ENCODE data around the gene NAV2.
"Not testable (repeated sequence)": the region's sequence is repeated elsewhere in the genome, so short reads cannot be mapped to it uniquely, and the experiment has no call there.

Gene NAV2

DNA sequence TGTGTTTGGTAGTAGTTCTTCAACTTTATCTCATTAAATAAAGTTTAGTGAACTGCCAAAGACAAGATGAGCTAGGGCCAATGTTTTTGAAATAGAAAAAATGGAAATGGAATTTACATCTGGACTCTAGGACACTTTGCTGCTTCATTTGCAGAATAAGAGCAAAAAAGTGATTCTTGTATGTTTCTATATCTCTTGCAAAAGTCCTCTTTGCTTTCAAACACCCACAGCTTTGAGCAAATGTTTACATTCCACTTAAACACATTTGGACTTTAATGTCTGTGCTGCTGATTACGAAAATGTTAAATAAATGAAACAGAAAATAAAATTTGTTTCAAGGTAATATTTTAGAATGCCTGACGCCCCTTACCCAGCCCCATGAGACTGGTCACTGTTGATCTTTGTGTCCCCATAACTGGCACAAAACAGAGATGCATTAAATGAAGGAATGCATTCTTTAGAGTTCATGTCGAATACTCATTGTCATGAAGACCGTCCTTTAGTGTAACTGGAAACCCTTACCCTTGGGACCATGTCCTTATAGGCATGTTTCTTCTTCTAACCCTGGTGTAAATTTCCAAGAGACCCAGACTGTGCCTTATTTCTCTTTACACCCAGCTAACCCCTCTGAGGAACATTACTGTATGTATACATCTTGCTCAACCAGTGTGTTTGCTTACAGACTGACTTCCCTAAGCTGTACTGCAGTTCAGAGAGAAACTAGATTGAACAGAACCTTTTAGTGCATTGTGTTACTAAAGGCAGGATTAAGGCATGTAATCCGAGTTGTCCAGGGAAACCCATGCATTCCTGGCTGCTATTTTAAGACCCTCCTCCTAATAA lies 199.7 kb downstream of the NAV2 start:
- DNase-seq = no peak

DNA sequence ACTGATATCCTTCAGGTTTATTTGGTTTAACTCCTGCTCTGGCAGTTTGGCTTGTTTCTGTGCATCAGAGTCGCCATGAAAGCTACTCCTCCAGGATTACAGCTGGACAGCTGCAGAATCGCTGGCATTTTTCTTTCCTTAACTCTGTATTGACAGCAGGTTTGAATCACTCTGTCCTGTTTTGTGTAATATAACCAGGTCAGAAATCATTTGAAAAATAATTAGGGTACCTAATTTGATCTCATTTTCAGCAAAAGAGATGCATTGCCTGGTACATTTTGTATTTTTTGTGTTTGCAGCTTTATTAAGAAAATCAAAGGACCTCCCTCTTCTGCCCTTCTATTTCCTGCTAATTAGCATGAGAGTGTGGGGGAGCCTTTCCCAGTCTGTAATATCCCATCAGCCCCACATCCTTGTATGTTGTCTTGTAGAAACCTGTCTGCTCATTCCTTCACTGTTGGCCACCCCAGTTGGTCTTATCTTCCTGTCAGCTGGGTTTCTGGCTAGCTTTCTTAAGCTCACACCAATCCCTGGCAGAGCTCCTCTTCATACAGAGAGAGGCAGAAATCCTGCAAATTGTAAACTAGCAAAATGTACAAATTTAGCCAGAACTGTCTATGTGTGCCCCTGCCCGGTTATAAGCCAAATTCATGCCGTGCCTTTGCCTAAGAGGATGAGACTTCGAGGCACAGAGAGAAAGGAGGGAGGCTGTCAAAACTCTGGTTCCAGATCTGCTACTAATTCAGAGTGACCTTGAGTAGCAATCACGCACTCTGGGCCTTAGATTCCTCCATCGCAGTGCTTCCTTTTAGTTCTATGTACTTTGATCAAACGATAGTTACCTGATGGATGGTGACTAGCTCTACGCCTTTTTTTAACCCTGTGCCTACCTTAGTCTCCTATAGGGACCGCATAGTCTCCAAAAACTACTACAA lies 200.6 kb downstream of the NAV2 start:
- DNase-seq = no peak

DNA sequence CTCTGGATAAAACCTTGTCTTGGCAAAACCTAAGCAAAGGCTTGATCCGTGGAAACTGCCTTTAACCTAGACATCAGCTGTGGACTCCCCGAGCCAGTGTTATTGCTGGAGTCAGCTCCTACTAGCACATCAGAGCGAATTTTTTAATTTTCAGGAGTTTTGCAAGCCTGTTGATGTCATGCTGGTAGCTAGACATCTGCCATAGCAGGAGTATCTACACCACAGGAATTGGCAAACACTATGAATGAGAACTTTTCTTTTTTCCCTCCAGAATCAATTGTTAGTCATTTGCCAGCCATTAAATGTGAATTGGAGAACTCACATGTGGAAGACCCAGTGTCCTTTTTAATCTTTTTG lies 201.2 kb downstream of the NAV2 start:
- no peak for DNase-seq

DNA sequence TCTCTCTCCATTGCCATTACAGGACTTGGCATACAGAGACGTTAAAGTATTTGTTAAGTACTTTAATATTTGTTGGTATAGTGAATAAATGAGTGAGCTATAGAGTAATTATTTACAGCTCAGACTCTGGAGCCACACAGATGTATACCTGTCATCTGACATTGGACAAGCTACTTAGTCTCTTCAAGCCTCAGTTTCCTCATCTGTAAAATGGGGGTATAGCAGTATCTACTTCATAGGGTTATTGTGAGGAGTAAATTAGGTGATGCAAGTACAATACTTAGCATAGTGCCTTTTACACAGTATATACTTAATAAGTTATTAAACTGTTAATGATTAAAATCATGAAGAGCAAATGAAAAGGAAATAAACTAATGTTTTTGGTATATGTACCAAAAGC lies 203.2 kb downstream of the NAV2 start:
- DNase-seq = no peak

DNA sequence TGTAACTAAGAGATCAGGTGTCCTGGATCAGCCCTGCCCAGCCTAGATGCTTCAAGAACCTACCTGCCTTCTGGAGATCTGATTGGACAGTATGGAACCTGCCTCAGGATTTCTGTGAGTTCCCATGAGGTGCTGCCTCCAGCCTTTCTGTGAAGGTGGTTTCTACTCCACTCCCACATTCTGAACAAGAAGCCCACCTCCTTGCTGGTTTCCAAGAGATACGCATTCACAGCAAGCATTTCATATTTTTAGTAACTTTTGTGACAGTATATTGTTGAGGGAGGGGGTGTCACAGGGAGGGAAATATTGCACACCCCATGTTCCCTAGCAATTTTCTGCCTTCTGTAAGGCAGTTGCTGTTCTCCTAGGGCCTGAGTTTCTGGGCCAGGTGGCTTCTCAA lies 204.4 kb downstream of the NAV2 start:
- DNase-seq = no peak

DNA sequence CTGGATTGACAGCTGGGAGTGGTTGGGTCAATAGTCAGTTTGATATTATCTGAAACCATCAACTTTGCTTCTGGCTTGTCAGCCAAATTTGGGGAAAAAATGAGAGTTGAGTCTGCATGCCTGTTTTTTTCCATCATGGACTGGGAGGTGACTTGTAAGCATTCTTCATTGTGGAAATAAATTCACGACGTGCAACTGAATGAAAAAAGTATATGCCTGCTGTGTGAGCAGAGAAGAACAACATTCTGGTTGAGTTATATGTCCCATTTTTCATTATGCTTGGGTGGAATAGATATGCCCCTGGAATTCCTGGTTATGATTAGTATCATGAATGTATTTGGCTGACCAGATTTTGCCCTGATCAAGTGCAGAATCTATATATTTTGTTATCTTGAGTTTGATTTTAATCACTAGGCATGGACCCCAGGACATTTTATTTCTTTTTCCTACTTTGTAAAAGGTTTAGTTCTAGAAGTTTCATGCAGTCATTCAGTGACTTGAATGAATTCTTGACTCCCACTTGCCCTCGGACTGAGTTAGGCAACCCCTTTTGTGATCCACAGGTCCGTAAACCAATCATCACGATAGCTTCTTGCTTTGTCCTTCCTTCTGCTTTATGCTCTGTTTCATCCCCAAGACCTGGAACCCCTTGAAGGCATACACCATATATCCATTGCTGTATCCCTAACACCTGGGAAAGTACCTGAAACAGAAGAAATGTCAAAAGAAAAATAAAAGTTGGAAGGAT lies 205.8 kb downstream of the NAV2 start:
- DNase-seq = no peak

DNA sequence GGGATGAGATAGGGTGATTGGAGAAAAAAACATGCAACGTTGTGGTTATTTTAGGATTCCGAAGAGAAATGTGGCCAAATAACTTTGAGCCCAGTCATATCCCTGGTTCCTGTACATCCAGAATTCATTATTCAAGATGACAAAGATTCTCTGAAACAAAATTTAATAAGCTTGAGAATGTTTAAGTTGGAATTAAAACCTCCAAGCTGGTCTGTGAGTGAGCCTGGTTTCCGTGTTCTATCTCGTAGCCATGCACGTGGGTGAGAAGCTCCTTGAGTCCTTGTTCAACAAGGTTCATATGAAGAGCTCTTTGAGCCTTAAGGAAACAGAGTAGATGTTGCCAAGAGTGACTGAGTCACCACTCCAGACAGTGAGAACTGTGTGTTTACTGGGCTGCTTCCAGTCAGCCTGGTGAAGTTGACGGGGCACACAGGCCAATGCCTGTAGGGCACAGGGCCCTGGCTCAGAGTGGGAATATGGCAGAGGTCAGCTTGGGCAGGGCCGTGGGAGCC lies 206.5 kb downstream of the NAV2 start:
- DNase-seq = no peak

DNA sequence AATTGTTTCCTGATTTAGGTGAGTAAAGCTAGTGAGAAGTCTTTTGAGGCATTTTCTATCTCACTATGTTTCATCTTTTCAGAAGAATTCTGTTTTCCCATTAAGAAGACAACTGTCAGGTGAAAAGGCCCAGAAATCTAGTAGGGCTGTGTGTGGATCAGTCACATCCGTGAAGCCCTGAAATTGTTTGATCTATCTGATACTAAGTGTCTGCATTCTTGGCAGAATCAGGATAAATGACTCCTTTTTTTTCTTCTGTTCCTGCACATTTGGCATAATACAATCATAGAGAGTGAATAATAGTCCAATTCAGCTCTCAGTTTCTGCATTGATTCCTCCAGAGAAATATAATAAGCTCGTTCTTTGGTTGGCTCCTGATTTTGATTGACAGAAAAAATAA lies 208.3 kb downstream of the NAV2 start:
- no peak for DNase-seq

DNA sequence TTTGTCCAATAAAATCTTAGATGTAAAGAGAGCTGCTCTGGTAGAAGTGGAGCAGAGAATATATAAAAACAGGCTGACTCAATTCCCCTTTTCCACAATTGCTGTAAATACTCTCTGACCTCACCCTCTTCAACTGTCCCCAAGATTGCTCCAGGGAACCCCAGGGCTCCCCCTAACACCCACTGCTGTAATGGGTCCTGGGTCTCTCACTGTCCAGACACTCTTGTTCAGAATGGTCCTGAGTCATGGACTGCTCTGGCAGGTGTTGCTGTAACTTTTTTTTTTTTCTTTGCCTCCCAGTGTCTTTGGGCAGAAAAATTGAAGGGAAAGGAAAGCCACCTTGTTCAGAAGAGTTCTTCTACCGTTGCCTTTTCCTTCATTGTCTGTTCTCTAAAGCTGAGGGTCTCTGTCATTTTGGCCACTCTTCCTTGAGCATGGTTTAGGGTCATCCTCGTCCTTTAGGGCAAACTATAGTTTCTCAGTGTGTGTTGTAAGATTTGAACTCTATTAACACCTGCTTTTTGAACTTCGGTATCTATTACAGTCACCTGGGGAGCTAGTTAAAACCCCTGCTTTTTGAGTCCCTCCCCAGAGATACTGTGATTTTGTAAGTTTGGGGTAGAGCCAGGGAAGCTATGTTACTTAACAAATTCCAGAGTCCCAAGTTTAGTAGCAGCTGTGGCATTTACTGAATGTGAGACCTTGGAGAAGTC lies 209.5 kb downstream of the NAV2 start:
- no peak for DNase-seq

DNA sequence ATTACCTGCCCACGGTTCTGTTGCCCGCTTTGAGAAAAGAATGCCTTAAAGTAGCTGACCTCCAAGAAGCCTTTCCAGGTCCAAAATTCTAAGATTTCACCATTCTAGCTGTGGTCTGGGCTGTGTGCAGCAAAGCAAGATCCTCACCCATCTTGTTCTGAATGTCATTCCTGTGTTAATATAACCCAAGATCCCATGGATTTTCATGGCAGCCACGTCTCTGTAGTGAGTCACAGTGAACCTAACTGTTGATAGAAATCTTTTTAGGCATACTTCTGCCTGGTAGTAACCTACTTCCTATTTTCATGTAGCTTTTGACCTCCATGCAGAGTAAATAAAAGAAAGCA lies 210.0 kb downstream of the NAV2 start:
- no peak for DNase-seq

DNA sequence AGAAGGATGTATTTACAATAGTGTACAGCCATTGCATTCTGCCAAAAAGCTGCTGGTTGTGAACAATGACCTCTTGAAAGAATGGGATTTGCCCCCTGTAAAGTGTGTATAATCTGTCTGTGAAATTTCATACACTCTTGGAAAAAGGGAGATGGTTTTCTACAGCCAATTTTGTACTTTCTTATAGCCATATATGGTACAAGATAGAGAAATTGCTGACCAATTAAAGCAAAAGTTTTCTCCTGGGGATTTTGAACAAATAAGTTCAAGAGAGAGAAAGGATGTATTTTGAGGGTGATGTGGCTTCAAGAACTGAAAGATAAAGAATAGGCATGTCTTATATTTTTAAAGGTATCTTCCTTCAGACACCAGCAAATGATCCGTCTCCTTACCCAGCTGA lies 211.0 kb downstream of the NAV2 start:
- no peak for DNase-seq

DNA sequence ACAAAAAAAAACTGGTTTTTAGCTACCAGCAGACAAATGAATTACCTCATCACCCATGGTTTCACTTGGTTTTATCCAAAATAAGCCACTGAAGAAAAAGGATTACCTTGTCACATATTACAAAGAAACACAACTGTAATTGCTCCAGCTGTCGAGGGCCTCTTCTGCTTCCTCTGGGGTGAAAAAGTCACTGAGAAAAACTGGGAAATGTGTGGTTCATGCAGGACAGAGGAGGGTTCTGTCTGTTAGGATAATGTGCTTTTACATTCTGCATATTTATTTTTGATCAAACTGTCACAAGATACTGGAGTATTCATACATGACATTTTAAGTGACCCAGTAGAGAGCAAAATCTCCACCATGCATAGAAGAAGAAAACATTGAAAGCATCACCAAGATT lies 211.7 kb downstream of the NAV2 start:
- no peak for DNase-seq

DNA sequence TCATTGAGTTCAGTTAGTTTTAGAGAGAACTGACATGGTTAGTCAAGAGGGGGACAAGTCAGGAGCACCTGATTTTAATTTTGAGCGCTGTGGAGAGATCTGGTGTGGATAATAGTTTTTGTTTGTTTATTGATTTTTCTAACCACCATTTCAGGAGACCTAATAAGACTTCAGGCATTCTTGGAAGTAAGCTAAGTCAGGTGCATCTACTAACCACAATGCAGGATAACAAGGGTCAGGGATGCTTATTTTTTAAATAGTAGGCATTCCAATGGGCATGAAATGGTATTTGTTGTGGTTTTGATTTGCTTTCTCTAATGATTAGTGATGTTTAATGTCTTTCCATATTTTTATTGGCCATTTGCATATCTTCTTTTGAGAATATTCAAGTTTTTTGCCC lies 212.1 kb downstream of the NAV2 start:
- no peak for DNase-seq

DNA sequence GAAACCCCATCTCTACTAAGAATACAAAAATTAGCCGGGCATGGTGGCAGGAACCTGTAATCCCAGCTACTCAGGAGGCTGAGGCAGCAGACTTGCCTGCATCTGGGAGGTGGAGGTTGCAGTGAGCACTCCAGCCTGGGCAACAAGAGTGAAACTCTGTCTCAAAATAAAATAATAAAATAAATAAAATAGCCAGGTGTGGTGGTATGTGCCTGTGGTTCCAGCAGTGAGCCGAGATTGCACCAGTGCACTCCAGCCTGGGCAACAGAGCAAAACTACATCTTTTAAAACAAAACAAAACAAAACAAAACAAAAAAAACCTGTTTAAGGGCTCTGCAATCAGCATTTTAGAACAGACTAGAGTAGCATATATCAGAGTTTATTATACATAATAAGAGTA lies 214.8 kb downstream of the NAV2 start:
- DNase-seq = not testable (repeated sequence)

DNA sequence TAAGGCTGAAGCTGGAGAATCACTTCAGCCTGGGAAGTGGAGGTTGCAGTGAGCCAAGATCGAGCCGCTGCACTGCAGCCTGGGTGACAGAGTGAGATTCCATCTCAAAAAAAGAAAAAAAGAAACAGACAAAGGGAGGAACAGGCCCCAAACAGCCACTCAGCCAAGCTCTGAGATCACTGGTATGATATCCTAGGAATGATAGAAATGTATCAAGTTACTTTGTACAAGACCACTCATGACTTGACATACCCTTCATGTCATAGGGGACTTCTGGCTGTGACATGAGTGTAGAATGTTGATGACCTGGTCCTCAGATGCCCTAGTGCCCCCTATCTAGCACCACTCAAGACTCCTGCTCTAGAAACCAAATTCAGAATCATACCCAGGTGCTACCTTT lies 216.5 kb downstream of the NAV2 start:
- no peak for DNase-seq

DNA sequence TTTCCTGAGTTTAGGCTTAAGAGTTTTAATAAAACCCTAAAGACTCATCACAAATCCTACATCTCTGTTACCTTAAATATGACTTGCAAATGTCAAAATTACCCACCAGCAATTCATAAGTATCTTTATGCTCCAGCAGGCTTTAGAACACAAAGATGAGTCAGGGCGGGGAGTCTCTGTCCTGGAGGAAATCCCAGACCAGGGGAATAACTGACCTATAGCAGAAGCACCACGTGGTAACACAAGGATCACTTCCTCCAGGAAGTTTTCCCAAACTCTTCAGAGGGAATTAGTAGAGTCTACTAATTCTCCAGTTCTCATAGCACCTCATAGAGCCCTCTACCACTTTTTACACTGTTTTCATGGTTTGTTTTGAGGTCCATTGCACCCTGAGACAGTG lies 217.0 kb downstream of the NAV2 start:
- DNase-seq = no peak

DNA sequence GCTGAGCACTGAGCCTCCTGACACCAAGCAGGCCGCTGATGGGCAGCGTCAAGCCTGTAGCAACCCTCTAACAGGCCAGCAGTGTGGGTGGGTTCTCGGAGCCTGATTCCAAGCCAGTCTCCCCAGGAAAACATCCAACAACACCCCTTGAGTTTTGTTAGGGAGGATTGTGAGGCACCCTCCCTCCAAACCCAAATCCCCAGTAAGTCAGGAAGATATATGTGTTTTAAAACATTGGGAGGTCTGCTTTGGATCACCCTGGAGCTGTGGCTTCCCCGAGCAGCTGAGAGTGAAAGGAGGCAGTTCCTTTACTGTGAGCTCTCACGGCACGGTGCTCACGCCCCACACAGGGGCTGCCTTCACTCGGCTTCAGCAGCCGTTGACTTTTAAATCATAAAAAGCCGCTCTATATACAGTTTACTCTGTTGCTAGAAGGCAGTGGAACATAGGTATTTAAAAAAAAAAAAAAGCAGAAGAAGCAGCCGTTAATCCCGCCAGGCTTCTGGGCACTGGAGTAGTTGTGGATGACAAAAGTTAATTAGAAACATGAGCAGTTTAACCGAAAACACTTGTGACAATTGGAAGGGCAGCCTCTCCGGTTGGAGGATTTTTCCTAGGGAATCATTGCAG lies 218.6 kb downstream of the NAV2 start:
- no peak for DNase-seq

DNA sequence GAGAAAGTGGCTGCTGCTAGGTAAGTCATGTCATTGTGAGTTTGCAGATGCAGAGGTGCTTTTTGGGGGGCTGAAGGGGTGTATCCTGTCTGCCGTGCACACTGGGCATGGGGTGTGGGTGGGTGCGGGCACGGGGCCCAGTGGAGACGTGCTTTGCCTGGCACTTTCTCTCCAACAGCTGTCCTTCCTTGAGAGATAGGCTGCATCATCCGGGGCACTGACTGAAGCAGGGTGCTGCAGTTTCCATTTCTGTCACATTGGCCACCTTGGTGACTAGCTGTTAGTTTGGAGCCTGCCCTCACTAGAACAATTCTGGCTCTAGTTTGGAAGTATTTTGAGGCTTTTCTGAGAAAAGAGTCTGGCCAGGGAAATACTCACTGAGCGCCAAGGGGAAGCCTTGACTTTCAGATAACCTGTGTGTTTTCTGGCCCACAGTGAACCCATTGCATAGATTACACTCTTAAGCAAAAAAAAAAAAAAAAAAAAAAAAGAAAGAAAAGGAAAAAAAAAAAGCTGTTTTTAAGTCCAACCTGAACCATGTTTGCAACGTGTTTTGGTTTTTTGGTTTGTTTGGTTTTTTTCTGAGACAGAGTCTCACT lies 219.2 kb downstream of the NAV2 start:
- no peak for DNase-seq

DNA sequence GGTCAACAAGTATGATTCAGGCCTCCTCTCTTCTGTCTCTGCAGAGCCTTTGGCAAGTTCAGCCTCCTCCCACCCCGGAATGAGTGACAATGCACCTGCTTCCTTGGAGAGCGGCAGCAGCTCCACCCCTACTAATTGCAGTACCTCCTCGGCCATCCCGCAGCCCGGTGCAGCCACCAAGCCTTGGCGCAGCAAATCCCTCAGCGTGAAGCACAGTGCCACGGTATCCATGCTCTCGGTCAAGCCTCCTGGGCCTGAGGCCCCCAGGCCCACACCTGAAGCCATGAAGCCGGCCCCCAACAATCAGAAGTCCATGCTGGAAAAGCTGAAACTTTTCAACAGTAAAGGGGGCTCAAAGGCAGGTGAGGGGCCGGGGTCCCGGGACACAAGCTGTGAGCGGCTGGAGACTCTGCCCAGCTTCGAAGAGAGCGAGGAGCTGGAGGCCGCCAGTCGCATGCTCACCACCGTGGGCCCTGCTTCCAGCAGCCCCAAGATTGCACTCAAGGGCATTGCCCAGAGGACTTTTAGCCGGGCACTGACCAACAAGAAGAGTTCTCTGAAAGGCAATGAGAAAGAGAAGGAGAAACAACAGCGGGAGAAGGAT lies 220.6 kb downstream of the NAV2 start:
- no peak for DNase-seq

DNA sequence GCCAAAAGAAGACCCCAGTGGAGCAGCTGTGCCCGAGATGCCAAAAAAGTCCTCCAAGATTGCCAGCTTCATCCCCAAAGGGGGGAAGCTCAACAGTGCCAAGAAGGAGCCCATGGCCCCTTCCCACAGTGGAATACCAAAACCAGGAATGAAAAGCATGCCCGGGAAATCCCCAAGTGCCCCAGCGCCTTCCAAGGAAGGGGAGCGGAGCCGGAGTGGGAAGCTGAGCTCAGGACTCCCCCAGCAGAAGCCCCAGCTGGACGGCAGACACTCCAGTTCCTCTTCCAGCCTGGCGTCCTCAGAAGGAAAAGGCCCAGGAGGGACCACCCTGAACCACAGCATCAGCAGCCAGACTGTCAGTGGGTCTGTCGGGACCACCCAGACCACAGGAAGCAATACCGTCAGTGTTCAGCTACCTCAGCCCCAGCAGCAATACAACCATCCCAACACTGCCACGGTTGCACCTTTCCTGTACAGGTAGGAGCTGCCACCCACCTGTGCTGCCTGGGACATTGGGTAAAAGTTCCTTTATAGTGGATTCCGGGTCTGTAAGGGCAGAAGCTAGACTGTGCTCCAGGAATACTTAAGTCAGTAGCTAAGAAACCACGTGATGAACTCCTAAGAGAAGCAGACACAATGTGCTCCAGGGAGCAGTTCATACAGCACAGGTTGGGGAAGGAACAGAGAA lies 221.3 kb downstream of the NAV2 start:
- DNase-seq = no peak

DNA sequence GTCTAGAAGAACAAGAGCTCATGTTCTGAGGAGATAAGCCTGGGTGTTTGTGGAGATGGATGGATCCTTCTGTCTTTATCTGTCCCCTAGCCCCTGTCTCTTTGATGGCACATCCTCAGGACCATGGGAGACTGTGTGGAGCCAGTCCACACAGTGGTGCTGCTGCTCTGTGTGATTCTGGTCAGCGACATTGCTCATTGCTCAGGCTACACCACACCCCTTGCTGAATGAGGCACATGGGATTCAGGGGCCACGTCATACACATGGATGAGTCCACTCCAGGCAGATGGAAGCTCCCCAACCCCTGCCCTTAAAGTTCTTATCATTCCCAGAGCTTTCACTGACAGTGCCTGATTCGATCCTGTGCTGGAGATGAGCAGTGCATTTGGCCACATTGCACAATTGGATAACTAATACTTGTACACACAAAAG lies 222.2 kb downstream of the NAV2 start:
- DNase-seq = no peak
